Stimulated activated CD8-positive, alpha-beta memory T cell treated with anti-CD3 and anti-CD28 coated beads, Interleukin-7, amount 100 ng/mL, for 4 hours (primary cell): Measurements from ENCODE around the gene RPS16.

ENCODE experiments used
- DNase-seq, 2 donors: peaks; one replicate each; pipeline ENCODE4 v3.0.0-alpha.2; 2020; ENCODE audit warnings: low read depth in 2 of 2

The RPS16 gene

DNA sequence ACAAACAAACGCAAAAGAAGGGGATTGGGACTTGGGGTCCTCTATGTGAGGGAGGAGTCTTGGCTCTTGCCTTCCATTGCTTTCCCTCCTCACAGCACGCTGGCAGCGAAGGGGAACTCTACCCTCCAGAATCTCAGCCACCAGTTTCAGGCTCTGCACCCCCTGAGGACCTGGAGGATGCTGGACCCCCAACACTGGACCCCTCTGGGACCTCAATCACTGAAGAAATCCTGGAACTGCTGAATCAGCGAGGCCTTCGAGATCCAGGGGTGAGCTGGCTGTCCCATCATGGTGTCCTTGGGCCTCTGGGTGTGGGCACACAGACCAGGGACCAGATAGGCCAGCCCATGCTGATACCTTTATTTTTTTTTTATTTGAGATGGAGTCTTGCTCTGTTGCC is 13.7 kb downstream of the RPS16 start:
- no peak for DNase-seq

DNA sequence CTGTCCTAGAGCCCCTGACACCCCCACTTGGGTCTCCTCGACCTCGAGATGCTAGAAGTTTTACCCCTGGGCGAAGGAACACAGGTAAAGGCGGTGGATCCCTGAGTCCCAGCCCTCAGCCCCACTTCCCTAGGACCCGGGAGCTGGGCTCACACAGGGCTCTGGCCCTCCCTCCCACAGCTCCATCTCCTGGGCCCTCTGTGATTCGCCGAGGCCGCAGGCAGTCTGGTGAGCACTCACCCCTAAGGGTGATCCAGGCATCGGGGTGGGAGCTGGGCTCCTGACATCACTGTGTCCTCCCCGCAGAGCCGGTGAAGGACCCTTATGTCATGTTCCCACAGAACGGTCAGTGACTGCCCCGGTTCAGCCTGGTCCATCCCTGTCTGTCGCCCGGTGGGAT is 15.0 kb downstream of the RPS16 start:
- DNase-seq, result no peak

DNA sequence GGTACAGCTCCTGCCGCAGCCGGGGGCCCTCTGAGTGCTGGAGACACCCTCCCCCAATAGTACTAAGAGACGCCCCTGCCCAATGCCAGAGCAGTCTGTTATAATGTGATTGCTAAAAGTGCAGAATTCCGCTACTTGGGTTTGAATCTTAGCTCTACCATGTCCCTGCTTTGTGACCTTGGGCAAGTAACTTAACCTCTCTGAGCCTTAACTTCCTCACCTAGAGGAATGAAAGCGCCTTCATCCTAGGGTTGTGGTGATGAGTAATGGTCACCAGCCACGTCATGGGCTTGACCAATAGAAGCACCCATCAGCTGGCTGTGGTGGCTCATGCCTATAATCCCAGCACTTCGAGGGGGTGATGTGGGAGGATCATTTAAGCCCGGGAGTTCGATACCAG is 16.7 kb downstream of the RPS16 start:
- no peak for DNase-seq

DNA sequence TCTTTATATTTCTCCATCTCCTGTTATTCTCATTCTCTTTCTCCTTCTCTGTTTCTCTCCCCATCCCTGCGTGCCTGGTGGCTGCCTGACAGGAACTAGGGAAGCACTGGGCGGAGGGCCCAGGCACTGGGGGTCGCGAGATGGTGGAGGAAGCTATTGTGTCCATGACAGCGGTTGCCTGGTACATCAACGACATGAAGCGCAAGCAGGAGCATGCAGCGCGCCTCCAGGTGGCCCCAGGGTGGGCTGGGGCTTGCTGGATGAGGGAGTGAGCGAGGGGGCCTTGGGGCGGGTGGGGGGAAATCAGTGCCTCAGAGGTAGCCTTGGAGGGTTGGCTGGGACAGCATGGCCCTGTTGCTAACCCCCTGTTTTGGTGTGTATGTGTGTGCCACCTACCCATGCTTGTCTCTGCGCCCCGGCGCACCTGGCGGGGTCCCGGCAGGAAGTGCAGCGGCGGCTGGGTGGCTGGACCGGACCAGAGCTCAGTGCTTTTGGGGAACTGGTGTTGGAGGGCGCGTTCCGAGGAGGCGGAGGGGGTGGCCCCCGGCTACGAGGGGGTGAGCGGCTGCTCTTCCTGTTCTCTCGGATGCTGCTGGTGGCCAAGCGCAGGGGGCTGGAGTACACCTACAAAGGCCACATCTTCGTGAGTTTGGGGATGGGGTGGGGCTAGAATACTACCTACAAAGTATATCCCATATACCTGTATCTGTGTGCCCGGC is 18.1 kb downstream of the RPS16 start:
- DNase-seq, result no peak

DNA sequence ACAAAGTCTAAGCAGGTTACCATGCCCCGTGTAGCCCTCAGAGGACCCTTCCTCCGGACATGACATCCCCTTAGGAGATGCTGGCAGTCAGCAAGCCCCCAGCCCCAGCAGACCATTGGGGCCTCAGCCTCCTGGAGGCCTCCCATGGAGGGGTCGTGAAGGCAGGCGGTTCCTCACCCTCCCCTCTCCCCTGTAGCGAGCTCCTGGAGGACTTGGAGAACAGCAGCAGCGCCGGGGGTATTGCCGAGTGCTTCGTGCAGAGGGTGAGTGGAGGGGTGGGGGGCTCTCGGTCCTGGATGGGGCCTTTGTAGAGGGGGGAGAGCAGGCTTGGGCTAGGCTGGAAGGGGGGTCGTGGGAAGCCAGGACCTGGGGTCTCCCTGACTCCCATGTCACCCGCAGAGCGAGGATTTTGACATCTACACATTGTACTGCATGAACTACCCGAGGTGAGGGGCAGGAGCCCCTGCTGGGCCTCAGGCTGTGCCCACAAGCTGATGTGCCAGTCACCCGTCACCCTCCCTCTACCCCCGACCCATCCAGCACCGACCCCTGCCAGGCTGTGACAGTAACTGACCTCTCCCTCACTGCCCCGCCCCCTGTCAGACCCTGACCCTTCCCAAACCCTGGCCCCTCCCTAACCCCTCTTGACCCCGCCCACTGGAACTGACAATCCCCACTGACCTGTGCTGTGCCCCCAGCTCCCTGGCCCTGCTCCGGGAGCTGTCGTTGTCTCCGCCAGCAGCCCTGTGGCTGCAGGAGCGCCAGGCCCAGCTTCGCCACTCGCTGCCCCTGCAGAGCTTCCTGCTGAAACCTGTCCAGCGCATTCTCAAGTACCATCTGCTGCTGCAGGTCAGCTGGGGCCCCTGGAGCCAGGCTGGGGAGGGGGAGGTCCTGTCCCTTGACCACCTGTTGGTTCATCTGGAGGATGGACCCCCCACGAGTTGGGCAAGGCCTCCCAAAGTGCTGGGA is 19.3 kb downstream of the RPS16 start:
- no peak for DNase-seq

DNA sequence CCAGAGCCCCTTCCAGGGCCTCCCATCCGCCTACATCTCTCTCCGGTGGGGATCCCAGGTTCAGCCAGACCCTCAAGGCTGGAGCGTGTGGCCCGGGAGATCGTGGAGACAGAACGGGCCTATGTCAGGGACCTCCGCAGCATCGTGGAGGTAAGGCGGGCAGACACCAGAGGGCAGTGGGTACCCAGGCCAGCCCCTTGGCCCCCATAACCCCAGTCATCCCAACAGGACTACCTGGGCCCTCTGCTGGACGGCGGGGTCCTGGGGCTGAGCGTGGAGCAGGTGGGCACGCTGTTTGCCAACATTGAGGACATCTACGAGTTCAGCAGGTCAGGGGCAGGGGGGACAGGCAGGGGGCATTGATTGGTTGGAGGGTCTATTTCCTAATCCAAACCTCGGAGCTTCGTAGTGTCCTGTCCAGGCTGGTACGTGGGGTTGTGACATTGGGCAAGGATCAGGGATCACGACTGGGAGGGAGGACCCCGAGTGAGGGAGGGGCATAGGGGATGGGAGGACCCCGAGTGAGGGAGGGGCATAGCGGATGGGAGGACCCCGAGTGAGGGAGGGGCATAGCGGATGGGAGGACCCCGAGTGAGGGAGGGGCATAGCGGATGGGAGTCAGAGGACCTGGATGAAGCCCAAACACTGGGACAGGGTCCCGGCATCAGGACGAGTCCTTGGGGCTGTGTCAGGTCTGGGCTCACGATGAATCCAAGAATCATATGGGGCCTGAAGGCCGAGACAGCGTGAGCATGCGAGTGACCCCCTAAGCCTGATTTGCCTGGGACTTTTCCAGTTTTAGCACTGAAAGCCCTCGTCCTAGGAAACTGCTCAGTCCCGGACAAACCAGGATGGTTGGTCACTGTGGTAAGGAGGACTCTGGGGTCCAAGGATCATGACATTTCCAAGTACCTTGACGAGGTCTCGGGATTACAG is 20.4 kb downstream of the RPS16 start:
- no peak for DNase-seq

DNA sequence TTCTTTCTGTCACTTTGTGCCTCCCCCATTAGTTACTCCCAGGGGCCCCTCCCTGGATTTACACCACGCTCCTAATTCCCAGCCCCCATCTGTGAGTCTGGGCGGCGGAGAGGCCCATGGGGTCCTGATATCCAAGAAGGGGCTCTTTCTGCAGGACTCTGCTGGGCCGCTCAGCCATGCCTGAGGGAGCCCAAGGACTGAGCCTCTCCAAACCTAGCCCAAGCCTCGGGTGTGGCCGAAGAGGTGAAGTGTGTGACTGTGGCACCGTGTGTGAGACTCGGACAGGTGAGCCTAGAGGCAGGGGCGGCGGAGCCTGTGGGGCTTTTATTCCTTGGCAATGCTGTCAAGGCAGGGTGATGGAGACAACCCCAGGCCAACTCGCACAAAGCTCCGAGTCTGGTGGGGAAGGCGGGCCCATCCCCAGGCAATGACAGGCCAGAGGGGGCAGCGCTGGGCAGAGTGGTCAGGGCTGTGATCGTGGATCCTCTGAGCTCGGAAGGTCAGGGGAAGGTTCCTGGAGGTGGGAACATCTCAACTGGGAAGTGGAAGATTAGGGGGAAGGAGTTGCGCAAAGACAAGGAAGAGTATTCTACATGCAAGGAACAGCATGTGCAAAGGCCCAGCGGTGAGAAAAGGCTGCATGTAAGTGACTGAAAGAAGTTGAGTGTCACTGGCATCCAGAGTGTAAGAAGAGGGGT is 21.7 kb downstream of the RPS16 start:
- no peak for DNase-seq

DNA sequence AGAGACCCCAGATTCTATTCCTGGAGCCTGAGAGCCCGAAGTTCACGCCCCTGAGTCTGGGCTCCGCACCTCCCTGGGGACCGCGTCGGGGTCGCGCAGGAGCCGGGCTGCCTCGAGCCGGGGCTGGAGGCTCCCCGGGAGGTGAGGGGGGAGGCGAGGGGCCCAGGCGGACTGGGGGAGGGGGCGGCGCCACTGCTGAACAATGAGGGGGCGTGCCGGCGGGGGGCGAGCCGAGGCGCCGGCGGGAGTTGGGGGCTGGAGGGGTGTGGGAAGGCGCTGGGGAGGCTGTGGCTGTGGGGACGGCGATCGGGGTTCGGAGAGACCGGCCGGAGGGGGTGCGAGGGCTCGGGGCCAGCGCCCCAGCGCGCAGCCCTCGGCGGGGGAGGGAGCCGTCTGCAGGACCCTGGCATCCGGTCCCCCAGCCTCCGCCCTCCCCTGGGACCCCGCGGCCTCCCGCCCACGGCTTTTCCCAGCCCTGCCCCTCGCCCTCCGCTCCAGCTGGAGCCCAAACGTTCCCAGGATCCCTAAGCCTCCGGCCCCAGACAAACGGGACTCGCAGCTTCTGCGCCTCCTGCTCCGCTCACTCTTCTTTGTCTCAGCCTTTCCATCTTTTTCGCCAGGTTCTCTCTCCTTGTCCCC is 22.4 kb downstream of the RPS16 start:
- no peak for DNase-seq

DNA sequence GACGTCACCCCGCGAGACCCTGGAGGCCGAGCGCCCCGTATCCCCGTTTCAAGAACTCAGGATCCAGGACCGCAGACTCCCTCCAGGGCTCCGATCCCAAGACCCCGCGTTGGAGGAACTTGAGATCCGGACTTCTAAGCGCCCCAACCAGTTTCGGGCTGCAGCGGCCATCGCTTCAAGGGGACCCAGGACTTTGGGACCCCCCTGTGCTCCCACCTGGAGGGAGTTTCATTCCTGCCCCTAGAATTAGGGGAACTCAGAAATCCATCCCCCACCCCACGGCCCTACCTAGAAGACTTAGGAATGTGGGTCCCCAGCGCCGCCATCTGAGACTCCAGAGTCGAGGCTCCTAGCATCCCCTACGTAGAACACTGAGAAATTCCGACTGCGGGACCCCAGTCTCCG is 22.9 kb downstream of the RPS16 start:
- no peak for DNase-seq

DNA sequence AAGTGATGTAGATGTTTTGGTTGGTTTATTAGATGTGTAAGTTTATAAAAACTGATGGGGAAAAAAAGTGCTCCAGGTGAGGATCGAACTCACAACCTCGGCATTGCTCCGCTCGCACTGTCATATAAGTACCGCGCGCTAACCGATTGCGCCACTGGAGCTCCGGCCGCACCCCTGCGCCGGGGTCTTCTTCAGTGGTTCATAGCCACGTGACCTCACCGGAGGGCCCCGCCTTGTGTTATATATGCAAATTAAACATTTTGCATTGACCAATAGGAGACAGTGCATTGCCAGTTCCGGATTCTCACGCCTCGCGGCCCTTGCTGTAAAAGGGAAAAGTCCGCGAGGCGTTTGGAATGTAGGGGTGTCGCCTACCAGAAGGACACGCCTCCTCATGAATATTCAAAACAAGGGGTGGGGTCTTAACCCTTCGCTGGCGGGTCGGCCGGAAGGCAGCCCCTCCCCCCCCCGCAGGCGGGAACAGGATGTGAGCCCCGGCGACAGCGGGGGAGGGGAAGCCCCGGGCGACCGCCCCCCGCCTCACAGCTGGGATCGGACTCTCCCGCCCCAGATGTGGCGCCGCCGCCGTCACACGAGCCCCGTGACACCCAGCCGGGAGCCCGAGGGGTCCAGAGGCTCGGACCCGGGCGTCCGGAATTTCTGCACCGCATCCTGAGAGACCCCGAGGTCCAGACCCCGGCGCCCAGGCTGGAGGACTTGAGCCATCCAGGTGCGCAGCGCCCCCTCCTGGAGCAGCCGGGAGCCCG is 23.5 kb downstream of the RPS16 start, which contains the start of gene PLEKHG2:
PLEKHG2 (plus strand) TSS at position 570 of the 767 bp plus-strand sequence. CDS start 1,418 bp downstream, outside the sequence.
- peak; percentile 91 to 93 for DNase-seq

DNA sequence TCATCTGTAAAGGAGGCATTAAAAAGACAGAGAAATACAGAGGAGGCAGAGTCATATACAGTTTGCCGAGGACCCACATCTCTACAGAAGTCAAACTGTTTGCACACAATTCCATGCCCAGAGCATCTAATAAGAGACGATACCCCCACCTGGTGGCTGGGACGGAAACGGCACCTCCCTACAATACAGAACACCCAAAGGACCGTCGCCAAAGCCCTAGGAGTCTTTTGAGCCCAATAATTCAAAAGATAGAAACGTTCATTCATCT is 24.0 kb downstream of the RPS16 start:
- DNase-seq, result peak; percentile 81 to 90

DNA sequence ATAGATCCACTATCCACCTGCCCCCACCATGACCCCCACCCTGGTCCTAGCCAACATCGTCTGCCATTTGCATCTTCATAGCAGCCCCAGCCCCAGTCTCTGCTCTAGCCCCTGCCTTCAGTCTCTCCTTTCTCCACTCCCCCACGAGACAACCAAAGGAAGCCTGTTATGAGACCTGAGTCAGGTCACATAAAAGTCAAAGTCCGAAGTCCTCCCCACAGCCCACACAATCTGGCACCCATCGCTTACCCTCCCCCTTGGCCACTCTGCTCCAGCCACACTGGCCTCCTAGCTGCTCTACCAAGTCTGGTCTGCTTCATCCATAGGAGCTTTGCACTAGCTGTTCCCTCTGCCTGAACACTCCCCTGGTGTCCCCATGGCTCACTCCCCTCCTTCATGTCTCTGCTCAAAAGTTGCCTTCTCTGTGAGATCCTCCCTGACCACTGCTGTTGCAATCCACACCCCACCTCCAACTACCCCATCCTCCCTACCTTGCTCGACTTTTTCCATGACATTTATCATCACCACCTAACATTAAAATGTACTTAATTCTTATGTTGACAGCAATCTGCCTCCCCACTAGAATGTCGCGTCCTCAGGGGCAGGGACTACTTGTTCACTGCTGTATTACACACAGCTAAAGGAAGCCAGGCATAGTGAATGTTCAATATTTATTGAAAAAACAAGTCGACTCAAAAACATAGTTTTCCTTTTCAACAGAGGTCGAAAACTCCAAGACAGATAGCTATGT is 24.5 kb downstream of the RPS16 start:
- no peak for DNase-seq

DNA sequence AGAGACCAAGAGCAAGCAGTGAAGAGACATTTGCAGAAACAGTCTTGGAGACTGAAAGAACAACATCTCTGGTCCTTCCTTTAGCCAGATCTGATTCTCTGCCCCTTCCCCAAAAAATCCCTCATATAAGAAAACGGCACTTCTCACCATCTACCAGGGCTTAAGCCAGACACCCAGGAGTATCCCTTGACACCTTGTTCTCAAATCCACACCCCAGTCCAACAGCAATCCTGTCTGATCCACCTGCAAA is 25.0 kb downstream of the RPS16 start:
- DNase-seq, result no peak

DNA sequence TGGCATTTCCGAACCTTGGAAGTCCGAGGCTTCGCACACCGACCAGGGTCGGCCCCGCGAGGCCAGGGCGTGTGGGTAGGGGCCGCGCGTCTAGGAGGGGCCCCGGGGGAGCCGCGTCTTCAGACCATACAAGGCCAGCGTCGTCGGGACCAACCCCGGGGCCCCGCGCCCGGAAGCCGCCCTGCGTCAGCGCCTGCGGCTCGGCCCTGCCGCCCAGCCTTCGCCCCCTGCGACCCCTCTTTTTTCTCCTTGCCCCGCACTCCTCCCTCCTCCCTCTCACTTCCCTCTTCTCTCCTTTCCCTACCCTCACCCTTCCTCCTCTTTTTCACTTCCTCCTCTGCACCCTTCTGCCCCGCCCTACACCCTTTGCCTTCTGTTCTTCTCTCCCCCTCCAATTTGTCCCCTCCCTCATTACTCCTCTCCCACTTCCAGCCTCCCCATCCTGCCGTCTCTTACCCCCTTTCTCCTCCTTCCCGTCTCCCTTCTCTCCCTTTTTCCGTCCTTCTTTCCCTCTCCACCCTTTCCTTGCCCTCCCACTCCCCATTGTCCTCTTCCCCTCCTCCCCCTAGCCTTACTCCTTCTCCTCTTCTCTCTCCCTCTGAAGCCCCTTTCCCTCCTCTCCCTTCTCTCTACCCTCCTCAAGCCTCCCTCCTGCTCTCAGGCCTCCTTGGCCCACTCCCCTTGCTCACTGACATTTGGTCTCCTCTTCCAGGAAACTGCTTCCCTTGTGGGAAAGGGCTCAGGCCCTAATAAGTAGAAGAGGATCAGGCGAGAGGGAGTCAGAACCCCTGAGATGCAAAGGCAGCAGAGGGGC is 25.5 kb downstream of the RPS16 start:
- DNase-seq, result peak in 1 of 2 donors; percentile 63

DNA sequence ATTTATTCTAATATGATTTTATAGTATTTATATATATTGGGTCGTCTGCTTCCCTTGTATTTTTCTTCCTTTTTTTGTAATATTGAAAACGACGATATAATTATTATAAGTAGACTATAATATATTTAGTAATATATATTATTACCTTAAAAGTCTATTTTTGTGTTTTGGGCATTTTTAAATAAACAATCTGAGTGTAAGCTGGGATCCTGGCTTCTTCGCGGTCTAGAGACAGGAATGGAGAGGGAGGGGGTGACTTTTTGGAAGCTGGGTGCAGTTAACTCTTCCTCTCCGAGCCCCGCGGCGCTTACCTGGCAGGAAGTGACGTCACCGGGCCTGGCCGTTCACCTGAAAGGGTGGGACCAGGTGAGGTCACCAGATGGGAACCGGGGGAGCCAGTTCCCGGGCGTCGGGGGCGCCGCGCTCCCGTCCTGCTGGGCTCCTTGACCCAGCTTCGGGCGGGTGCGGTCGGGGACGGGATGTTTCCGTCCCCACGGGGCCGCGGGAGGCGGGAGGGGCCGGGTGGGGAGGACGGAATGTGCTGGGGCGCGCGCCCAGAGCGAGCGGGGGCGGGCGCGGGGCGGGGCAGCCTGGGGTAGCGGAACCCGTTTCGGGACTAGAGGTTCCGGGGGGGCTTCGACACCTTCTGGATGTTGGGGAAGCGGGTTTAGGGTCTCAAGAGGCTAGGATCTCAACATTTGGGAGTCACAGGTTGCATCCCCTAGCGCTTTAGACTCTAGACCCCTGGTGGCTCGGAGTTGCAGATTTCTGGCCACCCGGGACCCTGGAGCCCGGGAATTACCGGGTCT is 26.3 kb downstream of the RPS16 start:
- DNase-seq, result peak; percentile 71 to 75

DNA sequence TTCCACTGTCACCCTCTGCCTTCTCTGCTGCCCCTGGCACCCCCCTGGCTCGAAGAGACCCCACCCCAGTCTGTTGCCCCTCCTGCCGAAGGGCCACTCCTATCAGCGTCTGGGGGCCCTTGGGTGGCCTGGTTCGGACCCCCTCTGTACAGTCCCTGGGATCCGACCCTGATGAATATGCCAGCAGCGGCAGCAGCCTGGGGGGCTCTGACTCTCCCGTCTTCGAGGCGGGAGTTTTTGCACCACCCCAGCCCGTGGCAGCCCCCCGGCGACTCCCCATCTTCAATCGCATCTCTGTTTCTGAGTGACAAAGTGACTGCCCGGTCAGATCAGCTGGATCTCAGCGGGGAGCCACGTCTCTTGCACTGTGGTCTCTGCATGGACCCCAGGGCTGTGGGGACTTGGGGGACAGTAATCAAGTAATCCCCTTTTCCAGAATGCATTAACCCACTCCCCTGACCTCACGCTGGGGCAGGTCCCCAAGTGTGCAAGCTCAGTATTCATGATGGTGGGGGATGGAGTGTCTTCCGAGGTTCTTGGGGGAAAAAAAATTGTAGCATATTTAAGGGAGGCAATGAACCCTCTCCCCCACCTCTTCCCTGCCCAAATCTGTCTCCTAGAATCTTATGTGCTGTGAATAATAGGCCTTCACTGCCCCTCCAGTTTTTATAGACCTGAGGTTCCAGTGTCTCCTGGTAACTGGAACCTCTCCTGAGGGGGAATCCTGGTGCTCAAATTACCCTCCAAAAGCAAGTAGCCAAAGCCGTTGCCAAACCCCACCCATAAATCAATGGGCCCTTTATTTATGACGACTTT is 27.1 kb downstream of the RPS16 start:
- DNase-seq, result no peak
